ENCODE results near the gene RIC8B.

RIC8B gene

GRCh38 chr12:106814714-106815113 is 40.2 kb downstream of the RIC8B start:
- no peak overlapping the region for H3K4me3 ChIP-seq (ENCODE audit: low read depth, low read length)
- no peak for TF ChIP-seq CTCF (IDR thresholded peaks at IDR 0.05; ENCODE audit: low read depth, low read length)
- no peak for DNase-seq (ENCODE audit: low read depth, low spot score)
- in situ Hi-C loops (cut with HindIII; ENCODE audit: low sequenced_read_pairs) = no loop called here

- no peak for TF ChIP-seq CTCF (IDR thresholded peaks at IDR 0.05; ENCODE audit: low read depth, low read length)
- DNase-seq (ENCODE audit: low read depth, low spot score) = no peak
- H3K4me3 ChIP-seq (ENCODE audit: low read depth, low read length) = no peak overlapping the region
- in situ Hi-C loops (cut with HindIII; ENCODE audit: low sequenced_read_pairs) = no loop called here
These were observed 41.3 kb downstream of the RIC8B start for GRCh38 chr12:106815741-106816140.

- no peak for TF ChIP-seq CTCF (IDR thresholded peaks at IDR 0.05; ENCODE audit: low read depth, low read length)
- in situ Hi-C loops (cut with HindIII; ENCODE audit: low sequenced_read_pairs) = no loop called here
These were observed 41.7 kb downstream of the RIC8B start for GRCh38 chr12:106816231-106816630.

GRCh38 chr12:106819991-106820390 is 45.5 kb downstream of the RIC8B start:
- in situ Hi-C loops (cut with HindIII; ENCODE audit: low sequenced_read_pairs) = no loop called here
- H3K4me3 ChIP-seq (ENCODE audit: low read depth, low read length) = no peak overlapping the region
- no peak for TF ChIP-seq CTCF (IDR thresholded peaks at IDR 0.05; ENCODE audit: low read depth, low read length)
- DNase-seq (ENCODE audit: low read depth, low spot score) = no peak

More at GRCh38 chr12:106816231-106816630, 41.7 kb downstream of the RIC8B start:
- DNase-seq (ENCODE audit: low read depth, low spot score) = no peak
- no peak overlapping the region for H3K4me3 ChIP-seq (ENCODE audit: low read depth, low read length)

- no peak overlapping the region for H3K4me3 ChIP-seq (ENCODE audit: low read depth, low read length)
- TF ChIP-seq CTCF (IDR thresholded peaks at IDR 0.05; ENCODE audit: low read depth, low read length) = no peak
- no peak for DNase-seq (ENCODE audit: low read depth, low spot score)
- in situ Hi-C loops (cut with HindIII; ENCODE audit: low sequenced_read_pairs) = no loop called here
These were observed 57.2 kb downstream of the RIC8B start for GRCh38 chr12:106831699-106832098.

GRCh38 chr12:106837782-106838181 is 63.3 kb downstream of the RIC8B start:
- TF ChIP-seq CTCF (IDR thresholded peaks at IDR 0.05; ENCODE audit: low read depth, low read length) = no peak
- in situ Hi-C loops (cut with HindIII; ENCODE audit: low sequenced_read_pairs) = no loop called here
- H3K4me3 ChIP-seq (ENCODE audit: low read depth, low read length) = no peak overlapping the region
- DNase-seq (ENCODE audit: low read depth, low spot score) = no peak

- DNase-seq (ENCODE audit: low read depth, low spot score) = no peak
- TF ChIP-seq CTCF (IDR thresholded peaks at IDR 0.05; ENCODE audit: low read depth, low read length) = no peak
- in situ Hi-C loops (cut with HindIII; ENCODE audit: low sequenced_read_pairs) = no loop called here
- no peak overlapping the region for H3K4me3 ChIP-seq (ENCODE audit: low read depth, low read length)
These were observed 64.9 kb downstream of the RIC8B start for GRCh38 chr12:106839333-106839732.
